GM12872 (cell line): ENCODE results near the gene TEX26.

Experiments
- CTCF ChIP-seq: IDR thresholded peaks from 3 replicates; pipeline ENCODE4 v1.5.1; 2011; ENCODE audit warnings: low read depth, mild to moderate bottlenecking, low read length, moderate library complexity; ENCODE audit not compliant: insufficient read depth

The TEX26 gene

GRCh38 chr13:30968846-30969245 lies 36.4 kb downstream of the TEX26 start:
- TF ChIP-seq CTCF = no peak

- no peak for TF ChIP-seq CTCF
Measured at GRCh38 chr13:30971575-30971974, 39.1 kb downstream of the TEX26 start.

- TF ChIP-seq CTCF = no peak
Measured at GRCh38 chr13:30972888-30973377, 40.5 kb downstream of the TEX26 start.

GRCh38 chr13:30974350-30974749 lies 41.9 kb downstream of the TEX26 start:
- TF ChIP-seq CTCF = no peak

GRCh38 chr13:30976025-30976424 lies 43.6 kb downstream of the TEX26 start:
- TF ChIP-seq CTCF = no peak

- TF ChIP-seq CTCF = peak; percentile 94
Measured at GRCh38 chr13:30978981-30979956, 46.8 kb downstream of the TEX26 start.

GRCh38 chr13:30982506-30982905 lies 50.0 kb downstream of the TEX26 start:
- no peak for TF ChIP-seq CTCF
